GM18499 (cell line): ENCODE data around the gene NEMP1.

Experiments
- ATAC-seq: cut with Tn5 transposase; IDR thresholded peaks from one replicate; pipeline ENCODE4 v1.9.1; 2021; ENCODE audit warnings: moderate number of reproducible peaks; ENCODE audit not compliant: insufficient read depth, unreplicated experiment

NEMP1 gene

GRCh38 chr12:57107456-57108155 is 29.0 kb upstream of the NEMP1 start:
- ATAC-seq = no peak

GRCh38 chr12:57106021-57106708 is 27.6 kb upstream of the NEMP1 start:
- ATAC-seq = no peak

GRCh38 chr12:57105011-57105753 is 26.6 kb upstream of the NEMP1 start:
- no peak for ATAC-seq

GRCh38 chr12:57104292-57104910 is 25.8 kb upstream of the NEMP1 start:
- ATAC-seq = no peak

GRCh38 chr12:57103856-57104255 is 25.3 kb upstream of the NEMP1 start:
- ATAC-seq = no peak

- no peak for ATAC-seq
Measured at GRCh38 chr12:57101892-57102695, 23.5 kb upstream of the NEMP1 start.

- ATAC-seq = no peak
Measured at GRCh38 chr12:57099766-57100165, 21.2 kb upstream of the NEMP1 start.

- ATAC-seq = no peak
Measured at GRCh38 chr12:57099047-57099714, 20.6 kb upstream of the NEMP1 start.

- ATAC-seq = no peak
Measured at GRCh38 chr12:57098546-57098945, 20.0 kb upstream of the NEMP1 start.

GRCh38 chr12:57097554-57097835 is 18.9 kb upstream of the NEMP1 start:
- no peak for ATAC-seq

GRCh38 chr12:57096748-57097553 is 18.4 kb upstream of the NEMP1 start:
- no peak for ATAC-seq

GRCh38 chr12:57096099-57096572 is 17.5 kb upstream of the NEMP1 start:
- ATAC-seq = no peak

GRCh38 chr12:57095440-57095839 is 16.8 kb upstream of the NEMP1 start:
- no peak for ATAC-seq

- no peak for ATAC-seq
Measured at GRCh38 chr12:57094208-57095160, 15.9 kb upstream of the NEMP1 start.

- ATAC-seq = no peak
Measured at GRCh38 chr12:57093415-57094207, 15.0 kb upstream of the NEMP1 start.

GRCh38 chr12:57092876-57093414 is 14.4 kb upstream of the NEMP1 start:
- ATAC-seq = no peak

- ATAC-seq = no peak
Measured at GRCh38 chr12:57092529-57092862, 13.9 kb upstream of the NEMP1 start.
